Endodermal cell (in vitro differentiated cells): ENCODE data around the gene FKBP1A. TPM values are rescaled to one million over a fixed set of nuclear protein-coding genes. Genes with fewer than 3 reads are reported as not detected.

Experiments
- DNase-seq: peaks from one replicate; pipeline ENCODE4 v3.0.0-alpha.2; 2017
- H3K27ac ChIP-seq: 2 replicates; pipeline ENCODE4 v1.5.1; 2013; ENCODE audit warnings: mild to moderate bottlenecking, low read depth, low read length, moderate library complexity
- H3K27me3 ChIP-seq: 2 replicates; pipeline ENCODE4 v1.6.1; 2013; ENCODE audit warnings: mild to moderate bottlenecking, low read length, moderate library complexity; ENCODE audit not compliant: insufficient read depth, control insufficient read depth, poor library complexity, severe bottlenecking
- H3K36me3 ChIP-seq: 2 replicates; pipeline ENCODE4 v1.7.0; 2013; ENCODE audit warnings: mild to moderate bottlenecking, low read length, moderate library complexity; ENCODE audit not compliant: control insufficient read depth, insufficient read depth
- H3K4me1 ChIP-seq: one replicate; pipeline ENCODE4 v1.7.0; 2013; ENCODE audit warnings: low read length; ENCODE audit not compliant: control insufficient read depth, insufficient read depth
- H3K4me3 ChIP-seq: 2 replicates; pipeline ENCODE4 v1.5.1; 2013; ENCODE audit warnings: mild to moderate bottlenecking, low read length, moderate library complexity
- H3K9ac ChIP-seq: 2 replicates; pipeline ENCODE4 v1.6.1; 2013; ENCODE audit warnings: mild to moderate bottlenecking, low read length, moderate library complexity; ENCODE audit not compliant: poor library complexity, severe bottlenecking; ENCODE audit errors: extremely low read depth
- H3K9me3 ChIP-seq: 2 replicates; pipeline ENCODE4 v1.6.1; 2013; ENCODE audit warnings: mild to moderate bottlenecking, low read length, moderate library complexity; ENCODE audit not compliant: control insufficient read depth
- H3K27ac Mint-ChIP-seq: 2 replicates; pipeline ENCODE4 v1.8.0; 2020; ENCODE audit warnings: mixed read lengths
- H3K27me3 Mint-ChIP-seq: 2 replicates; pipeline ENCODE4 v1.8.0; 2021; ENCODE audit warnings: mild to moderate bottlenecking, mixed read lengths; ENCODE audit not compliant: insufficient read depth
- H3K36me3 Mint-ChIP-seq: 2 replicates; pipeline ENCODE4 v1.8.0; 2020; ENCODE audit warnings: low read depth, mixed read lengths
- H3K4me1 Mint-ChIP-seq: 2 replicates; pipeline ENCODE4 v1.8.0; 2020; ENCODE audit warnings: mixed read lengths
- H3K4me3 Mint-ChIP-seq: 2 replicates; pipeline ENCODE4 v1.8.0; 2020; ENCODE audit warnings: mild to moderate bottlenecking, moderate library complexity, mixed read lengths
- H3K9me3 Mint-ChIP-seq: 2 replicates; pipeline ENCODE4 v1.8.0; 2020; ENCODE audit warnings: mild to moderate bottlenecking, mixed read lengths
- WGBS, 2 experiments: methylation state at CpG; one replicate each; pipeline versions ENCODE4 v1.1.5 to v1.1.7; 2013; ENCODE audit warnings: missing lambda C conversion rate in 2 of 2, mixed read lengths in 1 of 2; ENCODE audit not compliant: insufficient coverage in 1 of 2, insufficient read length in 1 of 2; 5-methylcytosine and 5-hydroxymethylcytosine counted together
- total RNA-seq, 2 donors: library from RNA; stranded (reverse); fragmentation: NEBNext Ultra II Directional in 1 of 2; extraction: Animal tissue kit (Norgen Biotek cat#: 25700) in 1 of 2; gene quantifications; 2 replicates in 1 of 2; 3 replicates in 1 of 2; pipeline ENCODE4 v1.2.1, GENCODE V29; 2021
- TF ChIP-seq, protein P1 (sequence below): fragments of 200-600 bp; sonication (generic); conservative IDR thresholded peaks from 2 replicates; pipeline ENCODE4 v1.5.0; 2021; ENCODE audit warnings: antibody characterized with exemption, mild to moderate bottlenecking

FKBP1A gene
- total RNA-seq, 2 donors from 2014 or later, result 181 to 185 TPM

DNA sequence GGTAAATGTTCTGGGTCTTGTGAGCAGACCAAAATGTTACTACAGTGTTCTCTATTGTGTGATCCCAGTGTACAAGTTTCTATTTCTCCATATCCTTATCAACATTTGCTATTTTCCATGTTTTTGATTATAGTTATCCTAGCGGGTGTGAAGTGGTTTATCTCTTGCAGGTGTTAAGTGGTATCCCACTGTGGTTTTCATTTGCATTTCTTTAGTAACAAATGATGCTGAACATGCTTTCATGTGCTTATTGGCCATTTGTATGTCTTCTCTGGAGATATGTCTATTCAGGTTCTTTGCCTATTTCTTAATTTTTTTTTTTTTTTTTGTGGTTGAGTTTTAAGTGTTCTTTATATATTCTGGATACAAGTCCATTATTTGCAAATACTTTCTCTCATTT is 38.3 kb upstream of the FKBP1A start:
- Histone ChIP-seq H3K4me1 (peaks cover 6% of the 10 kb centered on the region), H3K27ac (no peak overlapping the region), H3K4me3 (no peak overlapping the region), H3K9me3 (peaks cover 3% of the 10 kb centered on the region), H3K36me3 (no peaks in the 10 kb centered on the region), H3K9ac (no peak overlapping the region), H3K27me3 (no peaks in the 10 kb centered on the region)
- DNase-seq, result no peak
- 10% methylated on average over 1 of the region's 1 CpG; no CpG with 5 or more reads in 1 of the 2 experiments for WGBS, 2 experiments
- no peak overlapping the region for H3K27ac Mint-ChIP-seq
- TF ChIP-seq, protein P1, sequence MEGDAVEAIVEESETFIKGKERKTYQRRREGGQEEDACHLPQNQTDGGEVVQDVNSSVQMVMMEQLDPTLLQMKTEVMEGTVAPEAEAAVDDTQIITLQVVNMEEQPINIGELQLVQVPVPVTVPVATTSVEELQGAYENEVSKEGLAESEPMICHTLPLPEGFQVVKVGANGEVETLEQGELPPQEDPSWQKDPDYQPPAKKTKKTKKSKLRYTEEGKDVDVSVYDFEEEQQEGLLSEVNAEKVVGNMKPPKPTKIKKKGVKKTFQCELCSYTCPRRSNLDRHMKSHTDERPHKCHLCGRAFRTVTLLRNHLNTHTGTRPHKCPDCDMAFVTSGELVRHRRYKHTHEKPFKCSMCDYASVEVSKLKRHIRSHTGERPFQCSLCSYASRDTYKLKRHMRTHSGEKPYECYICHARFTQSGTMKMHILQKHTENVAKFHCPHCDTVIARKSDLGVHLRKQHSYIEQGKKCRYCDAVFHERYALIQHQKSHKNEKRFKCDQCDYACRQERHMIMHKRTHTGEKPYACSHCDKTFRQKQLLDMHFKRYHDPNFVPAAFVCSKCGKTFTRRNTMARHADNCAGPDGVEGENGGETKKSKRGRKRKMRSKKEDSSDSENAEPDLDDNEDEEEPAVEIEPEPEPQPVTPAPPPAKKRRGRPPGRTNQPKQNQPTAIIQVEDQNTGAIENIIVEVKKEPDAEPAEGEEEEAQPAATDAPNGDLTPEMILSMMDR, result no peak
- H3K4me1 Mint-ChIP-seq, result peaks cover 26% of the 10 kb centered on the region
- H3K36me3 Mint-ChIP-seq, result peaks cover 7% of the 10 kb centered on the region
- no peaks in the 10 kb centered on the region for H3K27me3 Mint-ChIP-seq
- H3K4me3 Mint-ChIP-seq, result no peak overlapping the region
- H3K9me3 Mint-ChIP-seq, result peaks cover 21% of the 10 kb centered on the region

DNA sequence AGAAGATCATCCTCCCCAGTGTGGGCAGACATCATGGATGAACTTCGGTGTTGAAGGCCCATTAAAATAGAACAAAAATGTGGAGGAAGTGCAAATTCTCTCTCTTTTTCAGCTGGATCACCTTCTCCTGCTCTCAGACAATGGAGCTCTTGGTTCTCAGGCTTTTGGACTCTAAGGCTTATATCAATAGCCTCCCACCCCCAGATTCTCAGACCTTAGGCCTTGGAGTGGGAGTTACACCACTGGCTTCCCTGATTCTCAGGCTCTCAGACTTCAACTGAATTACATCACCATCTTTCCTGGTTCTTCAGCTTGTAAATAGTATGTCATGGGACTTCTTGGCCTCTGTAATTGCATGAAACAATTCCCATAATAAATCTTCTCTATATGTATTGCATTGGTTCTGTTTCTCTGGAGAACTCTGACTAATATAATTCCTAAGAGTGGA is 37.2 kb upstream of the FKBP1A start:
- DNase-seq, result no peak
- no peak overlapping the region for H3K27ac Mint-ChIP-seq
- 93 to 100% methylated on average over 1 of the region's 1 CpG for WGBS, 2 experiments
- peaks cover 3% of the 10 kb centered on the region for H3K9me3 ChIP-seq
- peaks cover 7% of the 10 kb centered on the region for H3K36me3 Mint-ChIP-seq
- no peak overlapping the region for H3K27ac ChIP-seq
- no peak overlapping the region for H3K4me3 ChIP-seq
- H3K27me3 ChIP-seq, result no peaks in the 10 kb centered on the region
- TF ChIP-seq, protein P1, result no peak
- H3K9ac ChIP-seq, result no peak overlapping the region
- H3K4me3 Mint-ChIP-seq, result no peak overlapping the region
- H3K27me3 Mint-ChIP-seq, result no peaks in the 10 kb centered on the region
- H3K9me3 Mint-ChIP-seq, result peaks cover 21% of the 10 kb centered on the region
- peaks cover 6% of the 10 kb centered on the region for H3K4me1 ChIP-seq
- peaks cover 26% of the 10 kb centered on the region for H3K4me1 Mint-ChIP-seq
- H3K36me3 ChIP-seq, result no peaks in the 10 kb centered on the region

GRCh38 chr20:1429143-1429728 is 36.4 kb upstream of the FKBP1A start:
- TF ChIP-seq, protein P1, result no peak
- peaks cover 6% of the 10 kb centered on the region for H3K4me1 ChIP-seq
- H3K4me1 Mint-ChIP-seq, result peaks cover 26% of the 10 kb centered on the region

More at GRCh38 chr20:1429143-1429728, 36.4 kb upstream of the FKBP1A start:
- Mint-ChIP-seq H3K36me3 (peaks cover 4% of the 10 kb centered on the region), H3K4me3 (no peak overlapping the region), H3K27ac (no peak overlapping the region), H3K9me3 (peaks cover 17% of the 10 kb centered on the region), H3K27me3 (no peaks in the 10 kb centered on the region)
- Histone ChIP-seq H3K36me3 (no peaks in the 10 kb centered on the region), H3K4me3 (no peak overlapping the region), H3K9ac (no peak overlapping the region), H3K27ac (no peak overlapping the region), H3K9me3 (peaks cover under 1% of the 10 kb centered on the region), H3K27me3 (no peaks in the 10 kb centered on the region)
- no peak for DNase-seq
- WGBS, 2 experiments, result 89 to 100% methylated on average over 2 to 3 of the region's 4 CpGs
